HEK293T (cell line): ENCODE measurements around the gene HGD.

Experiments used
- CTCF ChIA-PET: fragments of 350-600 bp; formaldehyde crosslinking; extraction: SDS; loops from one replicate; lab custom pipeline; 2021; ENCODE audit warnings: antibody characterized with exemption, inconsistent platforms; lab: Yijun Ruan, JAX
- POLR2A ChIA-PET: fragments of 350-600 bp; formaldehyde crosslinking; extraction: SDS; loops from one replicate; lab custom pipeline; 2020; ENCODE audit warnings: antibody characterized with exemption, inconsistent platforms; lab: Yijun Ruan, JAX
- DNase-seq: peaks from one replicate; pipeline ENCODE4 v3.0.0; 2012; ENCODE audit warnings: mixed read lengths; ENCODE audit errors: extremely low spot score
- ARNT ChIP-seq: fragments of 450-650 bp; IDR thresholded peaks from 2 replicates; pipeline ENCODE4 v1.6.1; 2017; ENCODE audit warnings: mild to moderate bottlenecking
- BHLHE40 ChIP-seq: fragments of 450-650 bp; IDR thresholded peaks from 2 replicates; pipeline ENCODE4 v1.6.1; 2016; ENCODE audit warnings: mild to moderate bottlenecking, moderate library complexity, borderline replicate concordance
- CTBP1 ChIP-seq: fragments of 450-650 bp; IDR thresholded peaks from 2 replicates; pipeline ENCODE4 v1.6.1; 2016; ENCODE audit warnings: borderline replicate concordance
- ELF4 ChIP-seq: fragments of 450-650 bp; IDR thresholded peaks from 2 replicates; pipeline ENCODE4 v1.6.1; 2017; ENCODE audit warnings: antibody characterized with exemption
- FOXA1 ChIP-seq: fragments of 450-650 bp; IDR thresholded peaks from 2 replicates; pipeline ENCODE4 v1.6.1; 2016; ENCODE audit warnings: mild to moderate bottlenecking
- FOXK2 ChIP-seq: fragments of 450-650 bp; IDR thresholded peaks from 2 replicates; pipeline ENCODE4 v1.6.1; 2016; ENCODE audit warnings: mild to moderate bottlenecking
- FOXM1 ChIP-seq: fragments of 450-650 bp; IDR thresholded peaks from 2 replicates; pipeline ENCODE4 v1.6.1; 2017; ENCODE audit warnings: mild to moderate bottlenecking, borderline replicate concordance
- HDGF ChIP-seq: fragments of 450-650 bp; IDR thresholded peaks from 2 replicates; pipeline ENCODE4 v1.6.1; 2017; ENCODE audit warnings: antibody characterized with exemption, borderline replicate concordance
- L3MBTL2 ChIP-seq: fragments of 450-650 bp; conservative IDR thresholded peaks from 2 replicates; pipeline ENCODE4 v1.6.1; 2016; ENCODE audit warnings: mild to moderate bottlenecking
- LEF1 ChIP-seq: fragments of 450-650 bp; IDR thresholded peaks from 2 replicates; pipeline ENCODE4 v1.6.1; 2017; ENCODE audit warnings: mild to moderate bottlenecking, borderline replicate concordance
- NFRKB ChIP-seq: fragments of 450-650 bp; IDR thresholded peaks from 2 replicates; pipeline ENCODE4 v1.6.1; 2016; ENCODE audit warnings: mild to moderate bottlenecking, moderate library complexity
- SP1 ChIP-seq: fragments of 450-650 bp; IDR thresholded peaks from 2 replicates; pipeline ENCODE4 v1.6.1; 2017
- SUZ12 ChIP-seq: fragments of 450-650 bp; IDR thresholded peaks from 2 replicates; pipeline ENCODE4 v1.6.1; 2016; ENCODE audit warnings: mild to moderate bottlenecking
- TARDBP ChIP-seq: fragments of 450-650 bp; IDR thresholded peaks from 2 replicates; pipeline ENCODE4 v1.6.1; 2016
- ZNF384 ChIP-seq: fragments of 450-650 bp; IDR thresholded peaks from 2 replicates; pipeline ENCODE4 v1.6.1; 2016
- TF ChIP-seq, protein P1 (sequence below): fragments of 450-650 bp; IDR thresholded peaks from 2 replicates; pipeline ENCODE4 v1.6.1; 2016

HGD gene

DNA sequence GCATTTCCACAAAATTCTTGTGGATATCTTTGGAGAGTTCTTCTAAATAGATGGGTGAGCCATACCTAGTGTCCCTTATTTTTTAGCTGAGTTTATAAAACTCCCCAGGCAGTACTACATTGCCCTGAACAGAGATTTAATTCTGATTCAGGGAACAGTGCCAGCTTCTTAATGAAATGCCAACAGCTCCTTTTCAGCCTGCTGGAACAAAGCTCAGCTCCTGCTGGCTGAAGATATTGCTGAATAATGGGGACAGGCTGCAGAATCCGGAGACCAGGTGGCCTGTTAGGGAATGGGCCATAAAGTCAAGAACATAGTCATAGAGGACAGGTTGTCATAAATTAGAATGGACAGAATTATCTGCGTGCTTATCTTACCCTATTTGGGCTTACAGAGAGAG, 8.9 kb downstream of the HGD start:
- TF ChIP-seq, protein P1, sequence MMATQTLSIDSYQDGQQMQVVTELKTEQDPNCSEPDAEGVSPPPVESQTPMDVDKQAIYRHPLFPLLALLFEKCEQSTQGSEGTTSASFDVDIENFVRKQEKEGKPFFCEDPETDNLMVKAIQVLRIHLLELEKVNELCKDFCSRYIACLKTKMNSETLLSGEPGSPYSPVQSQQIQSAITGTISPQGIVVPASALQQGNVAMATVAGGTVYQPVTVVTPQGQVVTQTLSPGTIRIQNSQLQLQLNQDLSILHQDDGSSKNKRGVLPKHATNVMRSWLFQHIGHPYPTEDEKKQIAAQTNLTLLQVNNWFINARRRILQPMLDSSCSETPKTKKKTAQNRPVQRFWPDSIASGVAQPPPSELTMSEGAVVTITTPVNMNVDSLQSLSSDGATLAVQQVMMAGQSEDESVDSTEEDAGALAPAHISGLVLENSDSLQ = no peak
- TF ChIP-seq FOXK2 = no peak
- TF ChIP-seq ELF4 = no peak
- no peak for TF ChIP-seq TARDBP
- TF ChIP-seq CTBP1 = no peak
- no peak for TF ChIP-seq ZNF384
- TF ChIP-seq LEF1 = no peak
- TF ChIP-seq BHLHE40 = no peak
- no peak for TF ChIP-seq FOXA1
- TF ChIP-seq ARNT = no peak
- no peak for TF ChIP-seq L3MBTL2
- TF ChIP-seq FOXM1 = no peak
- TF ChIP-seq SUZ12 = no peak
- TF ChIP-seq HDGF = no peak
- no peak for TF ChIP-seq SP1
- TF ChIP-seq NFRKB = no peak
- CTCF ChIA-PET = no interaction called here
- no peak for DNase-seq
- POLR2A ChIA-PET = no interaction called here

DNA sequence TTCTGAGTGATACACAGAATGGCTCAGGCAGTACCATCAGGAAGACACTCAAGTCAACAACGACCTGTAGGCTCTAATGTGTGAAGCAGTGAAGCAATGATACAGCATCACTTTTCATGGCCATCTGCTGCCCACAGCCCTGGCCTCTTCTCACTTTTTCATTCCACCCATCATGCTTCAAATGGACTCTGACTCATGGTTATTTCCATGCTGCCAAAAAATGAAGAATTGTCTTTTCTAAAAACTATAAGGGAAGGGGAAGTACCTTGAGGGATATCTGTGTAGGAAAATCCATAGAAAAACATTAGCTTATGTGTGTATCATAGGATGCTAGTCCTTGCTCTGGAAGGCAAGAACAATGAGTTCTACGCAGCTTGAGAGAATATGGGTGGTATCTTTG, 11.5 kb downstream of the HGD start:
- TF ChIP-seq TARDBP (no peak), ZNF384 (no peak)
- ChIA-PET POLR2A (no interaction called here), CTCF (no interaction called here)
- no peak for DNase-seq

DNA sequence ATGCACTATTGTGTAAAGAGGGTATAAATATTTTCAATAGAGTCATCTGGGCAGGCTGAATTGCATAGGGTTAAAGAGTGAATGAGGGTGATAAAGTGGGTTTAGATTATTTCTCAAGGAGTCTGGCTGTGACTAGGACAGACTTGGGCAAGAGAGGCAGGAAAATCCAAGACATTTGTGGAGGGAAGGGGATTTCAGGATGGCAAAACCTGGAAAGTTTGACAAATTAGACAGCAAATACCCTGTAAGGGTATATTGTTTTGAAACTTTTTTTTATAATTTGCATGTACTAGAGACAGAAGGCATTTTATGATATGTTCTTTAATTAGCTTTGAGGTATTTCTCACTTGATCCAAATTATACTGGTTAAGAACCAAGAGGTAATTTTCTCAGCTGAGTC, 17.1 kb downstream of the HGD start:
- no peak for TF ChIP-seq L3MBTL2
- no peak for TF ChIP-seq FOXM1
- no peak for TF ChIP-seq LEF1
- no peak for TF ChIP-seq NFRKB
- no peak for TF ChIP-seq FOXK2
- no peak for TF ChIP-seq TARDBP
- TF ChIP-seq, protein P1 = no peak
- TF ChIP-seq ZNF384 = no peak
- no peak for TF ChIP-seq SP1
- no peak for TF ChIP-seq HDGF
- no peak for TF ChIP-seq SUZ12
- TF ChIP-seq CTBP1 = no peak
- no peak for TF ChIP-seq BHLHE40
- no peak for TF ChIP-seq ARNT
- TF ChIP-seq FOXA1 = no peak
- no peak for TF ChIP-seq ELF4
- no peak for DNase-seq
- POLR2A ChIA-PET = no interaction called here
- CTCF ChIA-PET = no interaction called here

DNA sequence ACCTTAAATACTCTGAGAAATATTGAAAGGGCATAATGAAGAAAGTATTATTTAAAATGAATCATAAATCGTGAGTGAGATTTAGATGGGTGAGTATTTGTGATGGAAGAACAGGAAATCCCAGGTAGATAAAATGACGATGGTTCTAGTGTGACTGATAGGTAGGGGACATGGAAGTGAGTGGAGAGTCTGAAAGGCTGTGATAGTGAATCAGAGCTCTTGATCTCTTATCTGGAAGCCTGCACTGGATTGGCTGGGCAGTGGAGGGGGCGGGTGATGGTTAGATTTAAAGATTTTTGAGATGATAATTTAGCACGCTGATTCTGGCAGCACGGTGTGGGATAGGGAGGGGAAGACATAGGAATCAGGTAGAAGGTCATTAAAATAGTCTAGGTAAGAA, 20.1 kb downstream of the HGD start:
- ChIA-PET POLR2A (no interaction called here), CTCF (no interaction called here)
- TF ChIP-seq BHLHE40 (no peak), LEF1 (no peak), ZNF384 (no peak), ARNT (no peak), HDGF (no peak), FOXK2 (no peak), ELF4 (no peak), L3MBTL2 (no peak), TARDBP (no peak), FOXA1 (no peak), SUZ12 (no peak), CTBP1 (no peak), NFRKB (no peak), FOXM1 (no peak)
- TF ChIP-seq, protein P1 = no peak
- DNase-seq = no peak

DNA sequence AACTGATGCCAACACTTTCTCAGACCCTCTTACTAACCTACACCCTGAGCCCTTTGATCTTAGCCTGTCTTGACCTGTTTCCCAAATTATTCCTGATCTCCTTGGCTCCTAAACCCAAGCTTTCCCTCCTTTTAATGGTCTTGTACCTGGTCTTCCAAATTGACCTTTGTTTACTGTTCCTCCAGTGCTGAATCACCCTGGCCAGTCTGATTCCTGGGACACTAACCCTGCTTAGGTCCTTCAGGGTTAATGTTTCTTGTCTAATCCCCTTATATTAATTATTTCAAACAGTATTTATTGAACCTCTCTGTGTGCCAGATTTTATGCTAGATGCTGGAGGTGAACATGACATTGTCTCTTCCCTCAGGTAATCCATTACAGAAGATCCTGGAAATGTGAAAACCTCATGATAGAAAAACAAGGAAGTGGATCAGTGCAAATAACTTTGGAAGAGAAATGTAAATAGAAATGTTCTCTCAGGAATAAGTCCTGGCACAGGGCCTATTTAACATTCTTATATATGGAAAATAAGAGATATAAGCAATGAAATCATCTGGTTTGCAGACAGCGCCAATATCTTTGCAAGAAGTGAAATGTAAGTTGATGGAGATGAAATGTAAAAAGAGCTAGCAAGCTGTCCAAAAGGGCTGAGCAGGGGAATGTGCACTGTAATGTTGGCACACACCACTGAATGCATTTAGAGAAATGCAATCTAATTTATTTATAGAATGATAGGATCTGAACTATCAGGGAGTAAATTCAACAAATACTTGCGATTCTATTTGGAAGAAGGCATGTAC, 20.7 kb downstream of the HGD start:
- ChIA-PET CTCF (no interaction called here), POLR2A (no interaction called here)
- TF ChIP-seq NFRKB (no peak), ZNF384 (no peak), FOXA1 (no peak), TARDBP (no peak), FOXM1 (no peak), LEF1 (no peak)
- no peak for DNase-seq

DNA sequence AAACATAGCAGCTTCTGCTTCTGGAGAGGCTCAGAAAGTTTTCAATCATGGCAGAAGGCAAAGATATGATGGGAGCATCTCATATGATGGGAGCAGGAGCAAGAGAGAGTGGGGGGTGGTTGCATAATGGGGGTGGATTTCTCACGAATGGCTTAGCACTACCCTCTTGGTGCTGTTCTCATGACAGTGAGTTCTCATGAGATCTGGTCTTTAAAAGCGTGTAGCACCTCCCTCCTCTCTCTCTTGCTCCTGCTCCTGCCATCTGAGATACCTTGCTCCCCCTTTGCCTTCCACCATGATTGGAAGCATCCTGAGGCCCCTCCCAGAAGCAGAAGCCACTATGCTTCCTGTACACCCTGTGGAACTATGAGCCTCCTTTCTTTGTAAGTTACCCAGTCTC, 22.2 kb downstream of the HGD start:
- ChIA-PET CTCF (no interaction called here), POLR2A (no interaction called here)
- no peak for DNase-seq

More for the DNA sequence above, 22.2 kb downstream of the HGD start:
- TF ChIP-seq FOXA1 (no peak), SUZ12 (no peak), CTBP1 (no peak), LEF1 (no peak), HDGF (no peak), FOXK2 (no peak), ELF4 (no peak)
